ENCODE results near the gene KLRG1.

DNA sequence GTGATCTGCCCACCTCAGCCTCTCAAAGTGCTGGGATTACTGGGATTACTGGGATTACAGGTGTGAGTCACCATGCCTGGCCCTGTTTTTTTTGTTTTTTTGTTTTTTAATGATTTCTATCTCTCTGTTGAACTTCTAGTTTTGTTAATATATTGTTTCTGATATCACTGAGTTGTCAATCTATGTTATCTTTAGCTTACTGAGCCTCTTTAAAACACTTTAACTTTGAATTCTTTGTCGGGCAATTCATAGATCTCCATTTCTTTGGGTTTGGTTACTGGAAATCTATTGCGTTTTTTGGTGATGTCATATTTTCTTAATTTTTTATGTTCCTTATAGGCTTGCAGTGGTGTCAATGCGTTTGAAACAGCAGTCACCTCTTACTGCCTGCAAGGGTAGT is 9.2 kb upstream of the KLRG1 start:
- TF ChIP-seq RXRA (IDR thresholded peaks at IDR 0.05; ENCODE audit: insufficient read depth, low read depth, low read length) (no peak), YY1 (IDR thresholded peaks at IDR 0.05; ENCODE audit: low read depth, low read length) (no peak), CREB1 (IDR thresholded peaks at IDR 0.05) (no peak), ASH2L (IDR thresholded peaks at IDR 0.05; ENCODE audit: low read length) (no peak), POLR2A (IDR thresholded peaks at IDR 0.05; ENCODE audit: control extremely low read depth in 1 of 2, low read depth in 2 of 2, low read length in 2 of 2) (no peak), EGR1 (IDR thresholded peaks at IDR 0.05; ENCODE audit: borderline replicate concordance, low read depth, low read length) (no peak), CHD2 (IDR thresholded peaks at IDR 0.05; ENCODE audit: low read length) (no peak), SP1 (IDR thresholded peaks at IDR 0.05; ENCODE audit: low read depth, low read length) (no peak), CBX5 (IDR thresholded peaks at IDR 0.05; ENCODE audit: low read depth, low read length) (no peak), TAF1 (IDR thresholded peaks at IDR 0.05; ENCODE audit: low read depth, low read length) (no peak), RAD21 (IDR thresholded peaks at IDR 0.05 in 1 of 2, conservative IDR thresholded peaks at IDR 0.05 in 1 of 2; ENCODE audit: low read depth in 2 of 2, low read length in 2 of 2) (no peak)
- TF ChIP-seq, protein P1, sequence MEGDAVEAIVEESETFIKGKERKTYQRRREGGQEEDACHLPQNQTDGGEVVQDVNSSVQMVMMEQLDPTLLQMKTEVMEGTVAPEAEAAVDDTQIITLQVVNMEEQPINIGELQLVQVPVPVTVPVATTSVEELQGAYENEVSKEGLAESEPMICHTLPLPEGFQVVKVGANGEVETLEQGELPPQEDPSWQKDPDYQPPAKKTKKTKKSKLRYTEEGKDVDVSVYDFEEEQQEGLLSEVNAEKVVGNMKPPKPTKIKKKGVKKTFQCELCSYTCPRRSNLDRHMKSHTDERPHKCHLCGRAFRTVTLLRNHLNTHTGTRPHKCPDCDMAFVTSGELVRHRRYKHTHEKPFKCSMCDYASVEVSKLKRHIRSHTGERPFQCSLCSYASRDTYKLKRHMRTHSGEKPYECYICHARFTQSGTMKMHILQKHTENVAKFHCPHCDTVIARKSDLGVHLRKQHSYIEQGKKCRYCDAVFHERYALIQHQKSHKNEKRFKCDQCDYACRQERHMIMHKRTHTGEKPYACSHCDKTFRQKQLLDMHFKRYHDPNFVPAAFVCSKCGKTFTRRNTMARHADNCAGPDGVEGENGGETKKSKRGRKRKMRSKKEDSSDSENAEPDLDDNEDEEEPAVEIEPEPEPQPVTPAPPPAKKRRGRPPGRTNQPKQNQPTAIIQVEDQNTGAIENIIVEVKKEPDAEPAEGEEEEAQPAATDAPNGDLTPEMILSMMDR (IDR thresholded peaks at IDR 0.05; ENCODE audit: control extremely low read depth in 1 of 3, insufficient read depth in 1 of 3, low read depth in 1 of 3, low read length in 3 of 3) = no peak

Measured in H1 (cell line).